Astrocyte (in vitro differentiated cells and primary cell): ENCODE results near the gene SMIM21. TPM values are rescaled to one million over a fixed set of nuclear protein-coding genes. Genes with fewer than 3 reads are reported as not detected.

ENCODE experiments used
- DNase-seq: peaks from one replicate; pipeline ENCODE4 v3.0.0-alpha.2; 2010; ENCODE audit warnings: low read depth
- FAIRE-seq: peaks from 2 replicates; lab custom pipeline; 2011; peaks lifted over from hg19 to GRCh38; lab: Jason Lieb, UNC
- H2AFZ ChIP-seq: 2 replicates; pipeline ENCODE4 v1.6.0; 2012; ENCODE audit warnings: low read depth, low read length, inconsistent platforms
- H3K27ac ChIP-seq: 2 replicates; pipeline ENCODE4 v1.5.1; 2011; ENCODE audit warnings: low read depth, low read length, inconsistent platforms
- H3K27me3 ChIP-seq: 2 replicates; pipeline ENCODE4 v1.6.0; 2011; ENCODE audit warnings: low read length, inconsistent platforms; ENCODE audit not compliant: insufficient read depth
- H3K36me3 ChIP-seq: 2 replicates; pipeline ENCODE4 v1.5.1; 2011; ENCODE audit warnings: low read length, inconsistent platforms; ENCODE audit not compliant: insufficient read depth
- H3K4me1 ChIP-seq: 2 replicates; pipeline ENCODE4 v1.5.1; 2011; ENCODE audit warnings: low read length, inconsistent platforms; ENCODE audit not compliant: insufficient read depth
- H3K4me2 ChIP-seq: 2 replicates; pipeline ENCODE4 v1.6.0; 2012; ENCODE audit warnings: low read length, inconsistent platforms
- H3K4me3 ChIP-seq: 2 replicates; pipeline ENCODE4 v1.5.1; 2011; ENCODE audit warnings: low read depth, mild to moderate bottlenecking, low read length, inconsistent platforms; ENCODE audit not compliant: insufficient read depth
- H3K79me2 ChIP-seq: 2 replicates; pipeline ENCODE4 v1.6.0; 2012; ENCODE audit warnings: mild to moderate bottlenecking, low read length, inconsistent platforms; ENCODE audit not compliant: insufficient read depth
- H3K9ac ChIP-seq: 2 replicates; pipeline ENCODE4 v1.6.0; 2012; ENCODE audit warnings: mild to moderate bottlenecking, low read length, inconsistent platforms
- H3K9me3 ChIP-seq: 2 replicates; pipeline ENCODE4 v1.5.1; 2012; ENCODE audit warnings: low read depth, mild to moderate bottlenecking, low read length, inconsistent platforms; ENCODE audit not compliant: insufficient read depth
- H4K20me1 ChIP-seq: 2 replicates; pipeline ENCODE4 v1.6.0; 2012; ENCODE audit warnings: low read length, inconsistent platforms; ENCODE audit not compliant: insufficient read depth
- H3K27ac Mint-ChIP-seq: one replicate; pipeline ENCODE4 v1.8.0; 2021; ENCODE audit warnings: mild to moderate bottlenecking, mixed read lengths; ENCODE audit not compliant: unreplicated experiment
- H3K27me3 Mint-ChIP-seq: one replicate; pipeline ENCODE4 v1.8.0; 2021; ENCODE audit warnings: low read depth, mixed read lengths; ENCODE audit not compliant: unreplicated experiment
- H3K36me3 Mint-ChIP-seq: one replicate; pipeline ENCODE4 v1.8.0; 2021; ENCODE audit warnings: low read depth, mixed read lengths; ENCODE audit not compliant: unreplicated experiment
- H3K4me1 Mint-ChIP-seq: one replicate; pipeline ENCODE4 v1.8.0; 2021; ENCODE audit warnings: low read depth, mixed read lengths; ENCODE audit not compliant: unreplicated experiment
- H3K4me3 Mint-ChIP-seq: one replicate; pipeline ENCODE4 v1.8.0; 2021; ENCODE audit warnings: mild to moderate bottlenecking, moderate library complexity, mixed read lengths; ENCODE audit not compliant: unreplicated experiment
- H3K9me3 Mint-ChIP-seq: one replicate; pipeline ENCODE4 v1.8.0; 2021; ENCODE audit warnings: mild to moderate bottlenecking, mixed read lengths; ENCODE audit not compliant: unreplicated experiment
- CTCF ChIP-seq: IDR thresholded peaks from 2 replicates; pipeline ENCODE4 v1.5.1; 2011; ENCODE audit warnings: low read depth, mild to moderate bottlenecking, inconsistent platforms, low read length, moderate library complexity; ENCODE audit not compliant: insufficient read depth
- EZH2 ChIP-seq: IDR thresholded peaks from 2 replicates; pipeline ENCODE4 v1.6.1; 2012; ENCODE audit warnings: mild to moderate bottlenecking, low read length, inconsistent platforms; ENCODE audit not compliant: insufficient read depth
- total RNA-seq: library from RNA; stranded (reverse); gene quantifications from 2 replicates; pipeline ENCODE4 v1.2.1, GENCODE V29; 2021

The SMIM21 gene
- total RNA-seq, 1 donor from 2014 or later = not detected

DNA sequence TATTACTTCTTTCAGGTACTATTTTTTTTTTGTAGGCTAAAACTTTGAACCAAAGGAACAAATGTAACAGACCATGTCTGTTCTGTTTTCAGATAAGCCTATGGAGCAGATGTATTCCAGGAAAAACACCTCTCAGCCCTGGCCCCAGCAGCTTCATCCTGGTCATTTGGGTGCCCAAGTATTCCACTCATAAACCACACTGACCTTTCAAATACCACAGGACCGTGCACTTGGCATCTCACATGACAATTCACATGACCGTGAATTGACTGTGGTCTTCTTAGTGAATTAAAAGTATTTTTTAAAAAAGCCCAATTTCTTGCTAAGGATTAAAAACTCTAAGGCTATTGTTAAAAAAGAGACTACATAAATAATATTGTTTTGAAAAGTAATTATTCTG is 50.2 kb downstream of the SMIM21 start:
- H3K27me3 Mint-ChIP-seq = peaks cover 27% of the 10 kb centered on the region
- DNase-seq = peak; percentile 19
- H3K4me3 Mint-ChIP-seq = no peak overlapping the region

GRCh38 chr18:75376004-75376403 is 51.5 kb downstream of the SMIM21 start:
- Mint-ChIP-seq H3K27me3 (peaks cover 27% of the 10 kb centered on the region), H3K9me3 (no peaks in the 10 kb centered on the region), H3K36me3 (no peaks in the 10 kb centered on the region), H3K27ac (no peak overlapping the region), H3K4me3 (no peak overlapping the region), H3K4me1 (no peaks in the 10 kb centered on the region)
- no peaks in the 10 kb centered on the region for H3K36me3 ChIP-seq
- no peaks in the 10 kb centered on the region for H3K4me1 ChIP-seq
- H3K4me3 ChIP-seq = no peak overlapping the region
- no peaks in the 10 kb centered on the region for H4K20me1 ChIP-seq
- no peak overlapping the region for H3K27ac ChIP-seq
- no peak overlapping the region for H3K9ac ChIP-seq
- TF ChIP-seq CTCF (no peak), EZH2 (no peak)
- no peak for FAIRE-seq
- H3K27me3 ChIP-seq = peaks cover 3% of the 10 kb centered on the region
- H3K4me2 ChIP-seq = no peak overlapping the region
- H3K9me3 ChIP-seq = no peaks in the 10 kb centered on the region
- no peaks in the 10 kb centered on the region for H3K79me2 ChIP-seq
- DNase-seq = no peak
- H2AFZ ChIP-seq = no peak overlapping the region

More for the DNA sequence above, 50.2 kb downstream of the SMIM21 start:
- Histone ChIP-seq H3K9me3 (no peaks in the 10 kb centered on the region), H2AFZ (no peak overlapping the region), H3K36me3 (no peaks in the 10 kb centered on the region), H4K20me1 (no peaks in the 10 kb centered on the region), H3K27ac (no peak overlapping the region), H3K4me2 (no peak overlapping the region), H3K9ac (no peak overlapping the region), H3K4me3 (no peak overlapping the region), H3K27me3 (peaks cover 7% of the 10 kb centered on the region), H3K4me1 (no peaks in the 10 kb centered on the region), H3K79me2 (no peaks in the 10 kb centered on the region)
- TF ChIP-seq CTCF (no peak), EZH2 (no peak)
- Mint-ChIP-seq H3K9me3 (no peaks in the 10 kb centered on the region), H3K4me1 (no peaks in the 10 kb centered on the region), H3K36me3 (no peaks in the 10 kb centered on the region), H3K27ac (no peak overlapping the region)
- FAIRE-seq = no peak

GRCh38 chr18:75375341-75375740 is 52.2 kb downstream of the SMIM21 start:
- H3K36me3 Mint-ChIP-seq = no peaks in the 10 kb centered on the region
- peaks cover 27% of the 10 kb centered on the region for H3K27me3 Mint-ChIP-seq
- FAIRE-seq = no peak
- H2AFZ ChIP-seq = no peak overlapping the region
- DNase-seq = no peak
- no peak overlapping the region for H3K4me3 ChIP-seq
- H3K4me1 Mint-ChIP-seq = no peaks in the 10 kb centered on the region
- no peak overlapping the region for H3K9ac ChIP-seq
- no peaks in the 10 kb centered on the region for H4K20me1 ChIP-seq
- no peaks in the 10 kb centered on the region for H3K79me2 ChIP-seq
- peaks cover 2% of the 10 kb centered on the region for H3K9me3 Mint-ChIP-seq
- H3K4me1 ChIP-seq = no peaks in the 10 kb centered on the region
- H3K4me2 ChIP-seq = no peak overlapping the region
- no peak overlapping the region for H3K27ac ChIP-seq
- H3K9me3 ChIP-seq = no peaks in the 10 kb centered on the region
- no peak overlapping the region for H3K4me3 Mint-ChIP-seq
- H3K36me3 ChIP-seq = no peaks in the 10 kb centered on the region
- no peak for TF ChIP-seq EZH2
- TF ChIP-seq CTCF = no peak
- H3K27ac Mint-ChIP-seq = no peak overlapping the region
- H3K27me3 ChIP-seq = peaks cover 3% of the 10 kb centered on the region
